ENCODE results near the gene NTM.
A peak's percentile ranks its signal among the peaks of the same experiment; 100 is the strongest.

NTM gene

GRCh38 chr11:131889146-131889577 is 518.7 kb downstream of the NTM start:
- no peak overlapping the region for H3K4me3 ChIP-seq (ENCODE audit: low read depth, low read length)
- TF ChIP-seq CTCF (IDR thresholded peaks at IDR 0.05; ENCODE audit: borderline replicate concordance, insufficient read depth, low read depth, low read length) = no peak

- no peak overlapping the region for H3K4me3 ChIP-seq (ENCODE audit: low read depth, low read length)
- peak; percentile 10; the same call in 1 of the 2 replicates for TF ChIP-seq CTCF (IDR thresholded peaks at IDR 0.05; ENCODE audit: borderline replicate concordance, insufficient read depth, low read depth, low read length)
Measured at GRCh38 chr11:131889760-131890581, 519.6 kb downstream of the NTM start.

GRCh38 chr11:131893103-131893890 is 522.9 kb downstream of the NTM start:
- H3K4me3 ChIP-seq (ENCODE audit: low read depth, low read length) = no peak overlapping the region
- TF ChIP-seq CTCF (IDR thresholded peaks at IDR 0.05; ENCODE audit: borderline replicate concordance, insufficient read depth, low read depth, low read length) = no peak

GRCh38 chr11:131893988-131894387 is 523.6 kb downstream of the NTM start:
- no peak overlapping the region for H3K4me3 ChIP-seq (ENCODE audit: low read depth, low read length)
- TF ChIP-seq CTCF (IDR thresholded peaks at IDR 0.05; ENCODE audit: borderline replicate concordance, insufficient read depth, low read depth, low read length) = no peak

- no peak overlapping the region for H3K4me3 ChIP-seq (ENCODE audit: low read depth, low read length)
- TF ChIP-seq CTCF (IDR thresholded peaks at IDR 0.05; ENCODE audit: borderline replicate concordance, insufficient read depth, low read depth, low read length) = no peak
Measured at GRCh38 chr11:131894615-131895544, 524.5 kb downstream of the NTM start.

- no peak for TF ChIP-seq CTCF (IDR thresholded peaks at IDR 0.05; ENCODE audit: borderline replicate concordance, insufficient read depth, low read depth, low read length)
- no peak overlapping the region for H3K4me3 ChIP-seq (ENCODE audit: low read depth, low read length)
Measured at GRCh38 chr11:131895865-131896264, 525.5 kb downstream of the NTM start.

All from GM12875 (cell line).